Measurements from ENCODE around the gene VDR.

The VDR gene

DNA sequence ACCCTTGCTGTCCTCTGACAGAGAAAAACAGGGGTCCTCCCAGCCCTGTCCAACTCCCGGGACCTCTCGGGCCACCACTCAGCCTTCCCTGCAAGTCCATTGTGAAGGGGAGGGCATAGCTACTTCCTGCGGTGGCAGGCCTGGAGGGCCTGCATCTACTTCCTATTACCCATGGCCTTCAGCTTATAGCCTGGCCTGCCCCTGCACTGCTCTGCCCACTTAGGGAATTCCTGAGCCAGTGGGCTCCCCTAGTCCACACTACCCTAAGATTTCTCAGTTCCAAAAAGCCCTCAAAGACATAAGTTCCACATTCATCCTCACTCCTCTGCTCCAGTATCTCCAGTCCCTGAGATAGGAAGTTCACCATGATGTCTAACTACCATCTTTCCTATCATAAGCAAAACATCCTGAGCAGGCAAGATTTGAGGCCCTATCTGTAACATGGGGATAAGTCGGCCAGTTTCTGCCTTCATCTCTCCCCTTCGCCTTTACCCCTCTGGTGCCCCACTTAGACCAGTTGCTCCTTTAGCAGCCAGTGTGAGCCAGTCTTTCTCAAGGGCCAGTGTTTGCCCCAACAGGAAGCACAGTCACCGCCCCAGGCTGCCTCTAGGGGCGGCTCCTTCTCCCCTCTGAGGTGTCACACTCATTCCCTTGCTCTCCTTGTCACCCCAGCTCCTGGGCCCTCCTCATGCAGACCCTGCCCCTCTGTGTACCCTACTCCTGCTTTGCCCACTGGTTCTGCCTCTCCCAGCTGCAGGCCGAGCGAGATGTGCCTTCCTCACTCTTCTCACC is 96.0 kb downstream of the VDR start:
- DNase-seq = no peak

DNA sequence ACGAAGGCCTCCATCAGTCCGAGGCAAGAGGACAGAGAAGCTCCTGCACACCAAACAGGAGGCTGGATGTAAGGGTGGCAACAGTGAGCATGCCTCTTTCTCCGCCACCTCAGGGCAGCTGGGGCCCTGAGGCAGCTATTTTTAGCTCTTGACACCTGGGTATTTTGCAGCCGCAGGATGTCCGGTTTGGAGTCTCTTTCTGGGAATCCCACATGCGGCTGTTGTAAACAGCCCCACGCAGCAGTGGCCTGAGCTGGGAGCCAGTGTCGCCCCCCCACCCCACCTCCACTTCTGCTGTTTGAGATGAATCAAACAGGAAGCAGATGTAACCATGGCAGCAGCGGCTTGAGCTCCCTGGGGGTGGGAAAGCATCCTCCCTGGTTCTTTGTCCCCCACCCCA is 96.7 kb downstream of the VDR start:
- DNase-seq = peak; percentile 71

DNA sequence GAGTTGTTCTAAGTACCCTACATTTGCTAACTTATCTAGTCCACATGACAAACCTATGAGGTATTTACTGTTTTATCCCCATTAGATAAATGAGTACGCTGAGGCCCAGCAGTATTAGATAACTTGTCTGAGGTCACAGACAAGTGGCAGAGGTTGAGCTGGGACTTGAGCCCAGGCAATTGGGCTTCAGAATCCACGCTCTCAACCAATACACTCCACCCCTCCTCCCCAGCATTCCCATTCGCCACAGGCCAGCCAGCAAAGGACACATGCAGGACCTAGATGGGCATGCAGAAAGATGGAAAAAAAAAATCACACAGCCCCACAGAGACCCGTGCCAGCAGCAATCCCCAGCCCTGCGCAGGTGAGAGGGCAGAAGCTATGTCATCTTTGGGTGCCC is 97.5 kb downstream of the VDR start:
- DNase-seq = no peak

DNA sequence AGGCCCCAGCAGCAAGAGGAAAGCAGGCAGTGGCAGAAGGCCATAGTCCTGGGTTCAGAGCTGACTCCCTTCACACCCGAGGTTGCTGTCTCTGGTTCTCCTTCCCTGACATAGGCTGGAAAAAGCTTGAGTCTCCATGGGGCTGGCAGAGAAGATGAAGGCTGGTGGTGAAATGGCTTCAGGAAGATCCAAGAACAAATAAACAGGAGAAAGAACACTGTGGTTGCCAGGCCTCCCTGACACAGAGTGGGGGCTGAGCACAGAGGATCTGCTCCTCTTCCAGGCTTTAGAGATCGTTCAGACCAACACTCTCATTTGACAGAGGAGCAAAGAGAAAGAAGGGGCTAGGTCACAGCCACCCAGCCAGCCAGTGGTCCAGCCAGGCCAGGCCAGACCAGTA is 99.4 kb downstream of the VDR start:
- DNase-seq = no peak

DNA sequence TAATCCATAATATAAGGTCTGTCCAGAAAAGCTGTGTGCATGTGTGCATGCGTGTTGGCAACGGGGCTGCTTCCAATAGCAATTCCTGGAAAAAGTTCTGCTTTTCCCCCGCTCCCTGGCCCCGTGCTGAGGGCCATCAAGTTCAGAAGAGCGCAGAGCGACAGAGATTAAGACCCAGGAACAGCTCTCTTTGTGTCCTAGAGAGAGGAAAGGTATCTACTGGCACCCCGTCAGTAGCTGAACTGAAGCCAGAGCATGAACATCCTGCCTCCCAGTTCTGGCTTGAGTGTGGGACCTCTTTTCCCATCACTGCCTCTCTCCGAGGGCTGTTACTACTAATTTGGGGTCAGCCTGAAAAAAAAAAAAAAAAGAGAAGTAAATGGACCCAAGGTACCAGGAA is 100.6 kb downstream of the VDR start:
- DNase-seq = no peak

DNA sequence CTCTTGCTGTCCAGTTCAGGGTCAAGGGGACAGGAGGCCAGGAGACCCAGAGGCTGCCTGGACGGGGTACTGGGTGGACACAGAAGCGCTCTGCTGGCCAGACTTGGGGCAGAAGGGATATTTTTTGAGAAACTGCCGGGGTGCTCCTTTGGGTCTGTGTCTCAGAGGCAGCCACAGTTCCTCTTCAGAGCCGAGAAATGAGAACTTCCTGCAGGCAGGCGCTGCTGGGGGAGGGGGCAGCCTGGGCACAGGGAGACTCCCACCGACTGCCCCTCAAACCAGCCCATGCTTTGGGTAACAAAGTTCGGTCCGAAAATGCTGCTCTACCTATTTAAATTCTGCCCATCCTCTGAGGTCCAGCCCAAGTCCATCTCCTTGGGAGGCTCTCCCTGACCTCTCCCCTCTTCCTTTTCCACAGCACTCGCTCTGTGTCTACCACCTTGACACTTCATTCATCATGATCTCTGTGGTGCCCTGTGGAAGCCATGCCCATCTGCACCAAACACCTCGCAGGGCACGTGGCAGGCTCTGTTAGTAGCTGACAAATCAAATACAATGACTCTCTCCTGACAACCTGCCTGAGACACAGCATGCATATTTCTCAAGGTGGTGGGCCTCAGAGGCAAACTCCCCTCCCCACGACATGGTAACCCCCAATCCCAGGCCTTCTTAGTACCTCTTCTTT is 101.5 kb downstream of the VDR start:
- DNase-seq = no peak

DNA sequence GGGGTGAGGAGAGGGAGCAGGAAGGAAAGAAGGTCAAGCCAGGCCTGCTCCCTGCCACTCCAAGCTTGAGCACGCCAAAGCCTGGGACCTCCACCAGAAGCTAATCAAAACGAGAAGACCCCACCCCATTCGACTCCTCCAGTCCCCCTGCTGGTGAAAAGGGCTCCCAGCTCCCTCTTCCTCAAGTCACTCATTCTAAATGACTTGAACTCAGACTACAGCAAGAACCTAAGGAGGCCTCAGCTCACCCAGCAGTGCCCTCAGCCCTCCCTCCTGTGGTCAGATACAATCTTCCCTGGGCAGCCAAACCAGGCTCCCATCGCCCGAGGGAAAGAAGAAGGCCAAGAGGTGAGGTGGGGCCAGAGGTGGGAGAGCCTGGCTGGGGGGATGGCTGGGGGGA is 102.5 kb downstream of the VDR start:
- DNase-seq = no peak

DNA sequence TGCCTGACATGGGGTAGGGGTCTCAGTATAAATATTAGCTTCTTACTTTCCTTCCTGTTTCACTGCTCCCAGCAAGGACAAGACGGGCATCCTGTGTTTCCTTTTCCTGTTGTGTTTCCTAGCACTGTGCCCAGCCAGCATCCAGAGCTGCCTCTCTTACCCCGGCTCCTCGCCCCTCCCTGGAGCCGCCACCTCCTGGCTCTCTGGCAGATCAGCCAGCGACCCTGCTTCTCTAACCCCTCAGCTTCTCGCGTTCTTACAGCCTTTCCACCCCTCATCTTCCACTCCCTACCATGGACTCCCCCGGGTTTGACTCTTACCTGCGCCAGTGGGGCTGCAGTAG is 102.9 kb downstream of the VDR start:
- no peak for DNase-seq

DNA sequence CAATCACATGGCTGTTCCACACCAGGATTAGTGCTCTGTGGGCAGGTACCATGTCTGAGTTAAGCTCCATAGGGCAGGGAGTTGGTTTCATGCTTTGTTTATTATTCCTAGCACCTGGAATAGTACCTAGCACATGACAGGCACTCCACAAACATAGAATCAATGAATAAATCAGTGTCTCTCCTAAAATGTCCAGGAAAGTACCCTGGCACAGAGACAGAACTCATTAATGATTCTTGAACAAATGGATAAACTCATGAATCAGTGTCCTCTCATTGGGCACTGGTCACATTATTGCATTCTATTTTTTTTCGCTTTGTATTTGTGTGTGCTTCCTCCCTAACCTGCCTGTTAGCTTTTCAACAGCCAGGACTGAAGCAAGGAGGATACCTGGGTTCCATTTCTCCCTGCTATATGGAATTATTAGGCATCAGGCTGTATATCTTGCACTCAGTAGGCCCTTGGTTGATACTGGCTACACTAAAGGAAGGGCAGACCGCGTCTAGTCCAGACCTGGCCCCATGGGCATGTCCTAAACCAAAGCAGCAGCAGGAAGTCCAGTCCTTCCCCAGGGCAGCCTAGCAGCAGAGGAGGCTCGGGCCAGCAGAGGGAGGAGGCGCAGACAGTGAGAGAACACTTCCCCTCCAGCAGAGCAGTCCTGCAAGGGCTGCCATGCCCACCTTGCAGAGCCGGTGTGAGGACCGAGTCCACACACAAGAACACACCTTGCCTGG is 103.5 kb downstream of the VDR start:
- no peak for DNase-seq

DNA sequence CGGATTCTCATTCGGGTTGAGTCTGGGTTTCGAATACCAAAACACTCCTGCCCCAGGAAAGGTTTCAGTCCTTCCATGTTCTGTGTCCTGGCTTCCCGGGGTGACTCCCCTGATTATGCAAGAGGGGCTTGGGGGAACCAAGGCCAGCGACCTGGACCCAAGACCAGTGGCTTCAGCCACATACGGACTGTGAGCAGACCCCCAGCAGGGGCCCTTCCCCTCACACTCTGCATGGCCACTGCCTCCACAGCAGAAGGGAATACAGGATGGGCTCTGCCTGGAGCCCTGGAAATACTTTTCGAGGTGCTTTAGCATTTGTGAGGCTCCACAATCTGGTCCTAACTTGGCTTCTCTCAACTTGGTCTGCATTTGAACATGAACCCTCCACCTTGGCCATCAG is 104.2 kb downstream of the VDR start:
- DNase-seq = no peak

DNA sequence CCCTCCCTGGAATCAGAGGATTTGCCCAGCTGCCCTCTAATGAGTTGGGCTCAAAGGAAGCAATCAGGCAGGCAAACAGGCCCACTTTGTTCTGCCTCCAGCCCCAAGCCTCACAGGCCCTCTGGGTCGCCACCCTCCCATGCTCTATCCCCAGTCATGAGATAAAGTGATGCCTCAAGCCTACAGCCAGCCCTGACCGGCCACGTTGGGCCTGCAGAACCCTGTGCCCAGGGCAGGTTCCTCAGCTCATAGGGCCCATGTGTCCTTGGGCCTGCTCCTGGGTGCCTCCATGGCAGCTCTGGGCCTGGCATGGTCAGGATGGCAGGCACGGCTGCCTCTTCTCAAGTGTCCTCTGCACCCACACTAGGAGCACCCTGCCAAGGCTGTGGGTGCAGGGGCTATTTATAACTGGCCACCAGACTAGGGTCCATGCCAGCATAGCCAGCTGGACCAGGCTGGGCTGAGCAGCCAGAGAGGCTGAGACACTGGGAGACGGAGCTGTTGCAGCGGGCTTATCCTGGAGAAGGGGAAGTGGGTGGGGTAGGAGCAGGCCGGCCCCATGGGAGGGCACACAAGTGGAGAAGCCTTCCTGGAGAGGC is 105.3 kb downstream of the VDR start:
- no peak for DNase-seq

DNA sequence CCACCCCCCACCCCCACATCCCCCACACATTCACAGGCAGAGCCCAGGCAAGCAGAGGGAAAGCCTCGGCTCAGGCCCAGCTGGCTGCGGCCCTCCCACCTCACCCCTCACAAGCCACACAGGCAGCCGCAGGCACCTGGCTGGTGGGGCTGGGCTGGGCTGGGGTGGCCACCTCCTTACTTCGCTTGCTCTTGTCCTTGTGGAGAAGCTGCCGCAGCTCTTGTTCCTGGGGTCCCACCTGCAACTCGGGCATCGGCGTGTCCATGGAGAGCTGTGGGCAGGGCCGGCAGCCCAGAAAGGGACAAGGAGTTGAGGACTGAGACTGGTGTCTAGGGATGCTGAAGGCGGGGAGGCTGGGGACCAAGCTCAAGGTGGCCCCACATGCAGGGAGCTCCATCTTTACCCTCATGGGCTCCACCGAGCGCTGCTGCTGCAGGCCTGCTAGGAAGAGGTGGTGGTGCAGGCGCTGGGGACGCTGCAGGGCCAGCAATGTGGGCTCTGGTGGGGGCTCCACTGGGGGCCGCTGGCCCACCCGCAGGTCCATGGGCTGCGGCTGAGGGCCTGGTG is 106.3 kb downstream of the VDR start:
- DNase-seq = no peak

DNA sequence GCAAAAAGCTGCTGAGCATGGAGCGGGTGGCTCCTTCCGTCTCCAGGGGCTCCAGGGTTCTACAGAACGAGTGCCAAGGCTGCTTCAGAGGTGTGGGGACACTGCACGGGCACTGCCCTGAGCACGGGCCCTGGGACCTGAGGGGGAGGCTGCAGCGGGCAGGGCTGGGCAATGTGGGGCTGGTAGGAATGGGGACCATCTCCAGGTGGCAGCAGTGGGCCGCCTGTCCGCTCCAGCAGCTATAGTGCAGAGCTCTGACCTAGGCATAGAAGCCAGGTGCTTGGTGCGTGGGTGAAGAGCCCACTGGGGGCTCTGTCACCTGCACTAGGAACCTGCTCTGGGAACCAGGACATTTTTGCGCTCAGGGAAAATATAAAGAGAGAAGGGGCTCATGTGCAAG is 107.4 kb downstream of the VDR start:
- DNase-seq = no peak

DNA sequence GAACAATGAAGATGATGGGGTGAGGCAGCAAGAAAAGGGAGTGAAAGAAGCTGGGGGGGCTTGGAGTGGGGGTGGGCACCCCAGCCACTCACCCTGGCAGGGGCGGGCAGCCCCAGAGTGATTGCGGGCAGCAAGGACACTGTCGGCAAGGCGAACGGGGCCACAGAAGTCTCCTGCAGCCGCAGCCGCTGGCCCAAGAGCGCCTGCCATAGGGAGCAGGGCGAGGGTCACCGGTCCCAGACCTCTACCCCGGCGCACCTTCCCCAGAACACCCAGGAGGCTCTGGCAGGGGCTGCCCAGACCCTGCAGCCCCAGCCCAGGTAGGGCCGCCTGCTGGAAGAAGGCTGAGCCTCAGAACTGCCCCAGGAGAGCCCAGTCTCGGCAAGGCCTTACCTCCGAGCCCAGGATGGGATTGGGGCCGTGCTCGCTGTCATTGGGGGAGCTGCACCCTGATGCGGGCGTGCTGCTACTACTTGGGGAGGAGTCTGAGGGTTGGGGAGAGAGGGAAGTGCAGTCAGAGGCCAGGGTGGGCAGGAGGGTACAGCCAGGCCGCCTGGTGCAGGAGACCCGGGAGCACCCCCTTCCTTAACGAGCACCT is 108.9 kb downstream of the VDR start:
- no peak for DNase-seq

DNA sequence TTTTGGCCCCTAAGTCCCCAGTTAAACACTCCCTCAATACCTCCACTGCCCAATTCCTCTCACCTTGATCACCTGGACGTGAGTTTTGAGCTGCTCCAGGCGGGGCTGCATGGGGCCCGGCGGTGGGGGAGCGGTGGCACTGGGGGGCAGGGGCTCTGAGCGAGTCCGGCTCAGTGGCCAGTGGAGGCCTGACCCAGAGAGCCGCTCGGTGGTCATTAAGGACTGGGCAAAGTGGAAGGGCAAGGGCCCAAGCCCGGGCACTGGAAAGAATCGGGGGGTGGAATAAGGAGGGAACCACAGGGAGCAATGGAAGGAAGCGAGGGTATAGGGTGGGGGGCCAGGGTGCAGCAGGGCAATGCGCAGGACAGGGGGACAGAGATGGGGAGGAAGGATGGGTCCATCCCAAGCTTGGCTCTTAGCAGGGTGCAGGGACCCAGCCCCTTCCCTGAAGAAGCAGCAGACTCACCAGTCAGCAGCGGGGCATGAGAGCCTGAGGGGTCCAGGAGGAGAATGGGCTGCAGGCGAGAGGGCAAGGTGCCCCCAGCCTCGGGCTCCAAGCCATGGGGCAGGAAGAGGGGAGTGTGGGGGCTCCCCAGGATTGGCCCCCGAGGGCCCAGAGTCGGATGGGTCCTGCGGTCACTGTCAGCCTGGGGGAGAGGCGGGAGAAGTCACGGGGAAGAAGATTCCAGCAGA is 109.5 kb downstream of the VDR start:
- DNase-seq = no peak

DNA sequence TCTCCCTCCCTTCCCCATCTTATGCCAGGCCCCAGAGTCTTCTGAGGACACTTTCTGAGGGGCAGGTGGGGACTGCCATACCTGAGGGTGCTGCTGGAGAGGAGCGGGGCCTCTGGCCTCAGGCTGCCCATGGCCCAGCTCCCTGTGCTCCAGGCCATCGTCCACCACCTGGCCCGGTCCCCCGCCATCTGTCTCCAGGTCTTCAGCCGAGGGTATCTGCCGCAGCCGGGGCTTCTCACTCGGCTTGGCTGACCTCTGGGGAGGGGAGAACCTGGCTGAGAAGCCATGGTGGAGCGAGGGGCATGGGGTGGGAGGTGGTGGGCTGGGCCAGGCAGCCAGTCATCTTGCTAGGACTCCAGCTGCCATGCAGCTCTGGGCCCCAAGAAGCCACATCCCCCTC is 110.1 kb downstream of the VDR start:
- no peak for DNase-seq

DNA sequence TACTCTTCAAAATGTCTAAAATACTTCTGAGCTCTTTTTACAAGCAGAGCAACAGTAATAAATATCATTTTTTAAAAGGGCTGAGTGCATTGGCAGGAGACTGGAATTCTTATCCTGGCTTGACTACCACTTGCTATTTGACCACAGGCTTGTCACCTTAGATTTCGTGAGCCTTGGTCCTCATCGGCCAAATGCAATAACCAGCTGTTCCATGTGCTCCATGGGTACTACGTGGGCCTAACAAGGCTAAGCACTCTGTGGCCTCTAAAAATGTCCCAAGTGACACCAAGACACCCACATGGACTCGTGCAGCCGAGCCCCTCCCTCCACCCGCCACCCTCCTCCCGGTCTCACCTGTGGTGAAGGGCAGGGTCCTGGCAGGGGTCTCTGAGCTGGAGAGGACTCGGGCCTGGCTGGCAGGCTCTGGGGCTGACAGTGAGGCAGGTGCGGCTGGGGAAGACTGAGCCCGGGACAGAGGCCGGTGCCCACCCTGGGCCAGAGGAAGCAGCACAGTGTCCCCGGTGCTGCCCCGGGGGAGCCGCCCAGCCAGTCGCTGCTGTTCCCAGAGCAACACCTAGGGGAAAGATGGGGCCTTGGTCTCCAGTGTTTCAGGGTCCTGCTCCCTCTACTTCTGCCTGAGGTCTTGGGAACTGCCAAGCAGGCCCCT is 111.6 kb downstream of the VDR start:
- no peak for DNase-seq

DNA sequence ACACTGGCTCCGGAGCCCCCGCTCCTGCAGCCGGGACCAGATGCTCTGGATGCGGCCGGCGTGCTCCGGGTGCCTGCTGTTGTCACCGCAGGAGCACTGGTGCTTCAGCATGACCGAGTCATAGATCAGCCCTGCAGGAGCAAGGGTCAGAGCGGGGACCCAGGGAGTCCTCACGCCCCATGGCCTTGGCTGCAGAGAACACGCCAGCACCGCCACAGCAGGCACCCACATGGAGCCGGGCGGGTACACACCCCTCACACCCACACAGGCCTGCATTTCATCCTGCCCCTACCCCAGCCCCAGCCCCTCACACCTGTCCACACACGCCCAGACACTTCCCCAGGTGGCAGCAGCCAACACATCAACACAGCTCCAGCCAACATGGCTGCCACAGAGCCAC is 112.9 kb downstream of the VDR start:
- DNase-seq = no peak
